Endothelial cell of umbilical vein (primary cell): Measurements from ENCODE around the gene SMYD4. TPM values are rescaled to one million over a fixed set of nuclear protein-coding genes. Genes with fewer than 3 reads are reported as not detected.

Experiments used
- BruUV-seq: library from RNA; stranded (reverse); fragments of 400-500 nt; replicated peaks from 2 replicates; lab custom pipeline; 2021; lab: Mats Ljungman, UMichigan
- CTCF ChIA-PET: fragments of 300-600, 350-600 bp; sonication (Branson Sonifier 250); formaldehyde crosslinking; loops from one replicate; lab custom pipeline; 2021; ENCODE audit warnings: antibody characterized with exemption, inconsistent platforms; lab: Charles Lee
- POLR2A ChIA-PET: fragments of 300-600, 350-600 bp; sonication (Branson Sonifier 250); formaldehyde crosslinking; loops from one replicate; lab custom pipeline; 2021; ENCODE audit warnings: antibody characterized with exemption, inconsistent platforms; lab: Charles Lee
- DNase-seq: peaks from one replicate; pipeline ENCODE4 v3.0.0-alpha.2; 2011; ENCODE audit warnings: low read depth, low spot score
- FAIRE-seq: peaks from 2 replicates; lab custom pipeline; 2011; peaks lifted over from hg19 to GRCh38; lab: Jason Lieb, UNC
- H2AFZ ChIP-seq: 2 replicates; pipeline ENCODE4 v1.6.0; 2012; ENCODE audit warnings: low read depth, low read length, control low read depth, inconsistent platforms
- H3K27ac ChIP-seq: 2 replicates; pipeline ENCODE4 v1.5.1; 2011; ENCODE audit warnings: low read depth, mild to moderate bottlenecking, control low read depth, low read length, moderate library complexity; ENCODE audit not compliant: insufficient read depth
- H3K27me3 ChIP-seq, 2 experiments: 2 replicates each; pipeline versions ENCODE4 v1.6.0 to v1.6.1; 2011; ENCODE audit warnings: low read length in 2 of 2, mixed read lengths in 1 of 2; ENCODE audit not compliant: control insufficient read depth in 2 of 2, insufficient read depth in 2 of 2
- H3K36me3 ChIP-seq, 2 experiments: 2 replicates in 1 of 2; 3 replicates in 1 of 2; pipeline ENCODE4 v1.5.1; 2011; ENCODE audit warnings: low read length in 2 of 2, mild to moderate bottlenecking in 1 of 2, moderate library complexity in 1 of 2; ENCODE audit not compliant: control insufficient read depth in 2 of 2, insufficient read depth in 2 of 2; ENCODE audit errors: extremely low read depth in 1 of 2
- H3K4me1 ChIP-seq: 3 replicates; pipeline ENCODE4 v1.5.1; 2011; ENCODE audit warnings: mild to moderate bottlenecking, low read length; ENCODE audit not compliant: control insufficient read depth, insufficient read depth; ENCODE audit errors: extremely low read depth
- H3K4me2 ChIP-seq: 2 replicates; pipeline ENCODE4 v1.6.1; 2011; ENCODE audit warnings: low read length, control low read depth, mixed read lengths; ENCODE audit not compliant: insufficient read depth
- H3K4me3 ChIP-seq, 3 experiments: fragments of 200-600 bp in 1 of 3; sonication (generic), shearing (Covaris generic) in 1 of 3; replicated peaks in 1 of 3; 2 replicates each; pipeline ENCODE4 v1.5.1; 2011 to 2016; ENCODE audit warnings: control low read depth in 3 of 3, low read length in 3 of 3, mild to moderate bottlenecking in 2 of 3, inconsistent platforms in 1 of 3, low read depth in 1 of 3, moderate library complexity in 1 of 3; ENCODE audit not compliant: insufficient read depth in 1 of 3
- H3K79me2 ChIP-seq: 2 replicates; pipeline ENCODE4 v1.6.0; 2012; ENCODE audit warnings: low read length, inconsistent platforms; ENCODE audit not compliant: control insufficient read depth, insufficient read depth
- H3K9ac ChIP-seq: replicated peaks from 2 replicates; pipeline ENCODE3; 2011; ENCODE audit warnings: low read length, control low read depth; ENCODE audit not compliant: insufficient read depth; ENCODE audit errors: extremely low read depth
- H3K9me1 ChIP-seq: replicated peaks from 3 replicates; pipeline ENCODE4 v1.6.0; 2011; ENCODE audit warnings: mild to moderate bottlenecking, low read length; ENCODE audit not compliant: control insufficient read depth, insufficient read depth; ENCODE audit errors: extremely low read depth
- H3K9me3 ChIP-seq: replicated peaks from 2 replicates; pipeline ENCODE4 v1.5.1; 2012; ENCODE audit warnings: low read length, inconsistent platforms; ENCODE audit not compliant: control insufficient read depth, insufficient read depth
- H4K20me1 ChIP-seq: replicated peaks from 2 replicates; pipeline ENCODE3; 2011; ENCODE audit warnings: mild to moderate bottlenecking, low read length; ENCODE audit not compliant: control insufficient read depth, insufficient read depth; ENCODE audit errors: extremely low read depth
- CTCF ChIP-seq, 2 donors: IDR thresholded peaks; 1 replicate in 1 of 2; 2 replicates in 1 of 2; pipeline ENCODE4 v1.5.1; 2011; ENCODE audit warnings: low read length in 2 of 2, mild to moderate bottlenecking in 2 of 2, moderate library complexity in 2 of 2, control low read depth in 1 of 2, inconsistent platforms in 1 of 2, low read depth in 1 of 2; ENCODE audit not compliant: insufficient read depth in 1 of 2; ENCODE audit errors: extremely low read depth in 1 of 2
- FOS ChIP-seq: IDR thresholded peaks from 2 replicates; pipeline ENCODE4 v1.6.1; 2011; ENCODE audit warnings: mild to moderate bottlenecking, low read length, moderate library complexity, borderline replicate concordance; ENCODE audit not compliant: insufficient read depth
- MYC ChIP-seq: IDR thresholded peaks from one replicate; pipeline ENCODE4 v1.6.1; 2011; ENCODE audit warnings: mild to moderate bottlenecking, low read depth, low read length
- POLR2A ChIP-seq: IDR thresholded peaks from 2 replicates; pipeline ENCODE4 v1.6.1; 2012; ENCODE audit warnings: low read depth, mild to moderate bottlenecking, control low read depth, low read length
- POLR2AphosphoS5 ChIP-seq: IDR thresholded peaks from 2 replicates; pipeline ENCODE4 v1.6.1; 2012; ENCODE audit warnings: low read depth, mild to moderate bottlenecking, control low read depth, low read length, moderate library complexity; ENCODE audit not compliant: insufficient read depth
- dilution Hi-C: fragments of 300-500 bp; cut with MboI; formaldehyde crosslinking; loops from one replicate; pipeline ENCODE4 v1.15.0; 2019; ENCODE audit warnings: low sequenced_read_pairs; ENCODE audit not compliant: extremely low pct_ligation_motif_present
- intact Hi-C: fragments of 100-400 bp; cut with micrococcal nuclease; formaldehyde crosslinking; loops from one replicate; pipeline ENCODE4 v1.10.0; 2022
- polyA plus RNA-seq, 4 experiments: library from polyadenylated mRNA; depleted of rRNA in 3 of 4; stranded (reverse) in 3 of 4; unstranded in 1 of 4; fragments of >200 nt; gene quantifications; 2 replicates each; pipeline versions ENCODE4 v1.2.1 to v1.2.3, GENCODE V29; 2011 to 2012; ENCODE audit warnings: missing spikeins in 1 of 4
- total RNA-seq: library from RNA; stranded (reverse); gene quantifications from 2 replicates; pipeline ENCODE4 v1.2.3, GENCODE V29; 2021
- TF ChIP-seq, protein P1 (sequence below): IDR thresholded peaks from 2 replicates; pipeline ENCODE4 v1.6.1; 2011; ENCODE audit not compliant: insufficient read depth, insufficient read length

The SMYD4 gene
- total and polyA plus RNA-seq, 2 donors (not counting 3 experiments of a cell fraction or from before 2014, with no cell fraction given): 6.0 to 14.6 TPM

GRCh38 chr17:1764284-1764683, 65.4 kb downstream of the SMYD4 start:
- Histone ChIP-seq H3K9me1 (no peaks in the 10 kb centered on the region), H2AFZ (peak overlapping the region; percentile 91), H3K4me2 (peak overlapping the region; percentile 21), H3K9me3 (no peaks in the 10 kb centered on the region), H3K4me3 (no peak overlapping the region), H3K9ac (no peak overlapping the region), H4K20me1 (no peaks in the 10 kb centered on the region), H3K4me1 (peaks cover 4% of the 10 kb centered on the region), H3K79me2 (no peaks in the 10 kb centered on the region), H3K27me3 (no peaks in the 10 kb centered on the region), H3K36me3 (no peaks in the 10 kb centered on the region), H3K27ac (no peak overlapping the region)
- FAIRE-seq (peak; percentile 88), DNase-seq (peak; percentile 89)
- dilution Hi-C loops (no loop called here), intact Hi-C loops (no loop called here)
- POLR2A ChIA-PET: interaction anchor here (0.8 kb wide), 1 partner anchor 47 kb away, joined by 3 read pairs; no protein-coding TSS in a partner anchor
- CTCF ChIA-PET: interaction anchor here (1.0 to 2.4 kb wide), 6 partner anchors 10 to 45 kb away, joined by 3 to 9 read pairs (median 6); no protein-coding TSS in a partner anchor
- BruUV-seq: no TSS peak
- TF ChIP-seq POLR2A (no peak), FOS (no peak), MYC (no peak), CTCF (IDR thresholded peaks at IDR 0.05; ENCODE audit: extremely low read depth in 1 of 2, insufficient read depth in 1 of 2, low read depth in 1 of 2, low read length in 2 of 2) (no peak), POLR2AphosphoS5 (no peak)
- TF ChIP-seq, protein P1, sequence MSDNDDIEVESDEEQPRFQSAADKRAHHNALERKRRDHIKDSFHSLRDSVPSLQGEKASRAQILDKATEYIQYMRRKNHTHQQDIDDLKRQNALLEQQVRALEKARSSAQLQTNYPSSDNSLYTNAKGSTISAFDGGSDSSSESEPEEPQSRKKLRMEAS: peak; percentile 63
